HepG2 (cell line): ENCODE data around the gene CNNM2. TPM values are rescaled to one million over a fixed set of nuclear protein-coding genes. Genes with fewer than 3 reads are reported as not detected.

Source experiments
- ADNP ChIP-seq: sonication (generic); formaldehyde crosslinking; IDR thresholded peaks from 2 replicates; pipeline ENCODE4 v1.4.0; 2020; ENCODE audit warnings: missing genetic modification reagents
- EP300 ChIP-seq, 3 experiments: sonication (generic) in 1 of 3; formaldehyde crosslinking in 1 of 3; IDR thresholded peaks; 2 replicates each; pipeline versions ENCODE4 v1.5.1 to v1.6.1; 2011 to 2020; ENCODE audit warnings: low read depth in 2 of 3, low read length in 2 of 3, borderline replicate concordance in 1 of 3, improper control_type of control experiment in 1 of 3, mild to moderate bottlenecking in 1 of 3, missing genetic modification reagents in 1 of 3, moderate library complexity in 1 of 3
- FOXO1 ChIP-seq: sonication (generic); formaldehyde crosslinking; IDR thresholded peaks from 2 replicates; pipeline ENCODE4 v1.4.0; 2020; ENCODE audit warnings: missing genetic modification reagents
- HOXA7 ChIP-seq: sonication (generic); formaldehyde crosslinking; IDR thresholded peaks from 2 replicates; pipeline ENCODE4 v1.8.1; 2022; ENCODE audit warnings: mild to moderate bottlenecking, missing genetic modification reagents, moderate library complexity
- KLF9 ChIP-seq: IDR thresholded peaks from 2 replicates; pipeline ENCODE4 v1.6.1; 2016; ENCODE audit warnings: low read depth
- KMT2B ChIP-seq: IDR thresholded peaks from 2 replicates; pipeline ENCODE4 v1.6.1; 2016; ENCODE audit warnings: missing genetic modification reagents, missing compliant biosample characterization
- MIER3 ChIP-seq: IDR thresholded peaks from 2 replicates; pipeline ENCODE4 v1.6.1; 2016; ENCODE audit warnings: missing compliant biosample characterization, borderline replicate concordance
- NFE2L2 ChIP-seq: fragments of 150-350 bp; IDR thresholded peaks from 2 replicates; pipeline ENCODE4 v1.6.1; 2014; ENCODE audit warnings: low read length
- NFIB ChIP-seq: sonication (generic); formaldehyde crosslinking; IDR thresholded peaks from 2 replicates; pipeline ENCODE4 v1.9.0; 2021; ENCODE audit warnings: missing genetic modification reagents, mild to moderate bottlenecking, borderline replicate concordance
- RFX1 ChIP-seq: fragments of 450-650 bp; IDR thresholded peaks from 2 replicates; pipeline ENCODE4 v1.6.1; 2017
- SAFB2 ChIP-seq: sonication (generic); formaldehyde crosslinking; IDR thresholded peaks from 2 replicates; pipeline ENCODE4 v1.5.1; 2020; ENCODE audit warnings: missing genetic modification reagents, low read depth, mild to moderate bottlenecking, borderline replicate concordance
- SIX1 ChIP-seq: sonication (generic); formaldehyde crosslinking; IDR thresholded peaks from 2 replicates; pipeline ENCODE4 v1.4.0; 2020; ENCODE audit warnings: missing genetic modification reagents, borderline replicate concordance
- SIX4 ChIP-seq: sonication (generic); formaldehyde crosslinking; IDR thresholded peaks from 2 replicates; pipeline ENCODE4 v1.4.0; 2020; ENCODE audit warnings: missing genetic modification reagents
- SPEN ChIP-seq: sonication (generic); formaldehyde crosslinking; IDR thresholded peaks from 2 replicates; pipeline ENCODE4 v1.5.1; 2020; ENCODE audit warnings: low read depth, mild to moderate bottlenecking, missing genetic modification reagents
- STAT6 ChIP-seq: sonication (generic); formaldehyde crosslinking; IDR thresholded peaks from 2 replicates; pipeline ENCODE4 v1.4.0; 2020; ENCODE audit warnings: missing genetic modification reagents, mild to moderate bottlenecking, borderline replicate concordance
- TCF12 ChIP-seq, 2 experiments: fragments of 450-650 bp in 1 of 2; sonication (generic) in 1 of 2; formaldehyde crosslinking in 1 of 2; IDR thresholded peaks; 2 replicates each; pipeline versions ENCODE4 v1.6.1 to v1.8.0; 2017 to 2022; ENCODE audit warnings: antibody characterized with exemption in 1 of 2, mild to moderate bottlenecking in 1 of 2, missing genetic modification reagents in 1 of 2, moderate library complexity in 1 of 2
- ZFAT ChIP-seq: sonication (generic); formaldehyde crosslinking; conservative IDR thresholded peaks from 2 replicates; pipeline ENCODE4 v1.8.1; 2023; ENCODE audit warnings: missing genetic modification reagents, inconsistent platforms
- ZNF256 ChIP-seq: sonication (generic); formaldehyde crosslinking; conservative IDR thresholded peaks from 2 replicates; pipeline ENCODE4 v1.4.0; 2020; ENCODE audit warnings: missing genetic modification reagents
- ZNF329 ChIP-seq: sonication (generic); formaldehyde crosslinking; IDR thresholded peaks from 2 replicates; pipeline ENCODE4 v1.9.0; 2021; ENCODE audit warnings: low read depth, mild to moderate bottlenecking, missing genetic modification reagents
- ZNF414 ChIP-seq: sonication (generic); formaldehyde crosslinking; IDR thresholded peaks from 2 replicates; pipeline ENCODE4 v1.5.0; 2020; ENCODE audit warnings: missing genetic modification reagents
- ZNF44 ChIP-seq: sonication (generic); formaldehyde crosslinking; IDR thresholded peaks from 2 replicates; pipeline ENCODE4 v1.5.1; 2020; ENCODE audit warnings: mild to moderate bottlenecking, missing genetic modification reagents
- ZNF615 ChIP-seq: sonication (generic); formaldehyde crosslinking; IDR thresholded peaks from 2 replicates; pipeline ENCODE4 v1.5.0; 2020; ENCODE audit warnings: mild to moderate bottlenecking, missing genetic modification reagents, borderline replicate concordance
- ZNF670 ChIP-seq: sonication (generic); formaldehyde crosslinking; IDR thresholded peaks from 2 replicates; pipeline ENCODE4 v1.8.0; 2022; ENCODE audit warnings: mild to moderate bottlenecking, missing genetic modification reagents, borderline replicate concordance
- ZNF678 ChIP-seq: sonication (generic); formaldehyde crosslinking; IDR thresholded peaks from 2 replicates; pipeline ENCODE4 v1.4.0; 2020; ENCODE audit warnings: mild to moderate bottlenecking, missing genetic modification reagents
- ZNF691 ChIP-seq: sonication (generic); formaldehyde crosslinking; IDR thresholded peaks from 2 replicates; pipeline ENCODE4 v1.4.0; 2020; ENCODE audit warnings: missing genetic modification reagents, low read depth, mild to moderate bottlenecking, borderline replicate concordance
- ZNF720 ChIP-seq: sonication (generic); formaldehyde crosslinking; IDR thresholded peaks from 2 replicates; pipeline ENCODE4 v1.4.0; 2020; ENCODE audit warnings: missing genetic modification reagents
- ZNF747 ChIP-seq: sonication (generic); formaldehyde crosslinking; IDR thresholded peaks from 2 replicates; pipeline ENCODE4 v1.8.1; 2023; ENCODE audit warnings: missing genetic modification reagents, mild to moderate bottlenecking, borderline replicate concordance
- polyA plus RNA-seq, 8 experiments: library from polyadenylated mRNA; depleted of rRNA in 3 of 8; stranded (reverse) in 7 of 8; unstranded in 1 of 8; fragments of >200 nt; fragmentation: Illumina TruSeq in 4 of 8; extraction: Trizol in 4 of 8; gene quantifications; 2 replicates each; pipeline versions ENCODE4 v1.2.1 to v1.2.3, GENCODE V29; 2011 to 2016; ENCODE audit warnings: low read depth in 4 of 8, missing spikeins in 1 of 8, mixed read lengths in 1 of 8; ENCODE audit not compliant: insufficient read depth in 1 of 8
- total RNA-seq, 5 experiments: library from RNA; depleted of rRNA; stranded (reverse); fragments of >200 nt; fragmentation: Illumina TruSeq; extraction: Trizol; gene quantifications; 2 replicates each; pipeline ENCODE4 v1.2.3, GENCODE V29; 2016; ENCODE audit warnings: low read depth in 1 of 5

CNNM2 gene
- total and polyA plus RNA-seq, 2 of the 13 experiments (the other 11 are each of a cell fraction or from before 2014, with no cell fraction given), result 7.1 to 9.0 TPM

- TF ChIP-seq ZNF691 (CRISPR knock-in tag), result no peak
- TF ChIP-seq ZNF329 (CRISPR knock-in tag), result no peak
- no peak for TF ChIP-seq SIX4
- TF ChIP-seq ZNF44 (CRISPR knock-in tag), result no peak
- no peak for TF ChIP-seq ZNF670 (CRISPR knock-in tag)
- no peak for TF ChIP-seq KLF9
- TF ChIP-seq TCF12 (IDR thresholded peaks at IDR 0.05), result no peak
- TF ChIP-seq TCF12 (CRISPR knock-in tag; IDR thresholded peaks at IDR 0.05), result no peak
- no peak for TF ChIP-seq KMT2B (CRISPR knock-in tag)
- TF ChIP-seq ZNF615, result no peak
- no peak for TF ChIP-seq ZNF678
- no peak for TF ChIP-seq RFX1
- peak; percentile 33; the same call in 1 of the 2 replicates for TF ChIP-seq MIER3
- no peak for TF ChIP-seq ZFAT (CRISPR knock-in tag)
- no peak for TF ChIP-seq EP300 (IDR thresholded peaks at IDR 0.05; ENCODE audit: low read depth in 2 of 2, low read length in 2 of 2)
- TF ChIP-seq EP300 (CRISPR knock-in tag; IDR thresholded peaks at IDR 0.05; ENCODE audit: borderline replicate concordance), result no peak
- no peak for TF ChIP-seq ZNF414 (CRISPR knock-in tag)
- TF ChIP-seq NFE2L2, result 0 out of 2 replicates have a peak, but pooled peaks have one; percentile 6
- TF ChIP-seq NFIB (CRISPR knock-in tag), result no peak
- TF ChIP-seq SPEN (CRISPR knock-in tag), result peak; percentile 54
- peak; percentile 44 for TF ChIP-seq SAFB2 (CRISPR knock-in tag)
- no peak for TF ChIP-seq STAT6 (CRISPR knock-in tag)
- no peak for TF ChIP-seq ZNF720
- TF ChIP-seq HOXA7 (CRISPR knock-in tag), result no peak
- TF ChIP-seq ZNF747 (CRISPR knock-in tag), result no peak; the same call in 1 of the 2 replicates
- TF ChIP-seq SIX1 (CRISPR knock-in tag), result no peak; the same call in 1 of the 2 replicates
- no peak for TF ChIP-seq ZNF256 (CRISPR knock-in tag)
- TF ChIP-seq ADNP (CRISPR knock-in tag), result no peak
- TF ChIP-seq FOXO1 (CRISPR knock-in tag), result no peak; the same call in 1 of the 2 replicates
These were observed at the start of gene CNNM2 (continued) for GRCh38 chr10:102917962-102918816.
